ENCODE data around the gene NCS1.

NCS1 gene

DNA sequence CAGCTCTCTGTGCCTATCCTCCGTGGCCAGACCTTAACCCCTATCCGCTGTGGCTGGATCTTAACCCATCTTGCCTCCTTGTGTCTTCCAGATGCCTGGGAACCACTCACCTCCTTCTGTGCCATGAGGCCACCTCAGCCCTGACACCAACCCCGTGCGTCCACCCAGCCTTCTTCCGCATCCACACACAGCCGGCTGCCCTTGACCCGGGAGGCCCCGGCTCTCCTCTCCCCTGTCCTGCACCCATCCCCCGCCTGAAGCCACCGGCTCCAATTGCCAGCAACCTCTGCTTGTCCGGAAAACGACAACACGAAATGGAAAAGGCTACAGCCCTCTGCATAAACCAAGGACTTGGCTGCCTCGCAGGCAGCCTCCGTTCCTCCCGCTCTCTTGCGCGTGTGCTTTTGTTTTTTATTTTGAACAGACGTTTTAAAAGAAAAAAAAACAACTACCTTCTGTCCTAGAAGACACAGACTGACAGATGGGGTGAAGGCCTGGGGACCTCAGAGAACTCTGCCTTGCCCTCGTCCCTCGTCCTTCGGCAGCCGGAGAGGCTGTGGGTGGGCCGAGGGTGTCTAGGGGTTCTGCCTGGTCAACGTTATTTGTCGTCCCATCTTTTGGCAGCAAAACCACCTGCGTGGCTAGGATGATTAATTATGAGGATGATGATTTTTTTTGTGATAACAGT lies 60.8 kb downstream of the NCS1 start:
- no peak overlapping the region for H3K4me3 ChIP-seq (ENCODE audit: low read depth in 1 of 5, low read length in 5 of 5)
- H3K4me1 ChIP-seq (ENCODE audit: control insufficient read depth in 5 of 5, insufficient read depth in 5 of 5, low read length in 5 of 5), result peaks cover 0 to 7% (median 4%) of the 10 kb centered on the region in 5 donors
- H3K36me3 ChIP-seq (ENCODE audit: control insufficient read depth in 5 of 5, insufficient read depth in 5 of 5, low read length in 5 of 5), result no peaks in the 10 kb centered on the region
- peaks cover 0 to 2% (median 0%) of the 10 kb centered on the region in 5 donors for H3K27me3 ChIP-seq (ENCODE audit: control insufficient read depth in 5 of 5, insufficient read depth in 4 of 5, low read length in 5 of 5)
- peaks cover 0 to 6% (median 3%) of the 10 kb centered on the region in 5 donors for H3K9me3 ChIP-seq (ENCODE audit: control insufficient read depth in 5 of 5, low read length in 5 of 5)
- no peak overlapping the region for H3K27ac ChIP-seq (ENCODE audit: low read depth, low read length)
- no peak overlapping the region for H3K9ac ChIP-seq (ENCODE audit: low read length in 5 of 5)

DNA sequence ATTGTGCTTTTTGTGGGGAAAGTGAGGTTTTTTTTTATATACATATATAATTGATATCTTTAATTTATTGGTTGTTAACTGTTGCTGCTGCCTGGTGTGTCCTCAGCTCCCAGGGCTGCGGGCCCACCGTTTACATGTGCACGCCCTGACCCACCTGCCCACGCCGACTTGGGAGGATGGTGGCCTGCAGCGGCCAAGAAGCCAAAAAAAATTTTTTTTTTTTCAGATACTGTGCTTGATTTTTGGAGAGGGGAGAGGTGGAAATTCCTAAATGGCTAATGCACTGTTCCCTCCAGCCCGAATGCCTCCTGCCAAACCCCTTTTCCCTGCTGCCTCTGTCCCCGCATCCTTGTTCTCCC lies 61.4 kb downstream of the NCS1 start:
- no peaks in the 10 kb centered on the region for H3K36me3 ChIP-seq (ENCODE audit: control insufficient read depth in 5 of 5, insufficient read depth in 5 of 5, low read length in 5 of 5)
- H3K27me3 ChIP-seq (ENCODE audit: control insufficient read depth in 5 of 5, insufficient read depth in 4 of 5, low read length in 5 of 5), result peaks cover 0 to 2% (median 0%) of the 10 kb centered on the region in 5 donors
- H3K27ac ChIP-seq (ENCODE audit: low read depth, low read length), result no peak overlapping the region
- H3K4me3 ChIP-seq (ENCODE audit: low read depth in 1 of 5, low read length in 5 of 5), result no peak overlapping the region
- peaks cover 0 to 7% (median 4%) of the 10 kb centered on the region in 5 donors for H3K4me1 ChIP-seq (ENCODE audit: control insufficient read depth in 5 of 5, insufficient read depth in 5 of 5, low read length in 5 of 5)
- peaks cover 0 to under 1% (median 0%) of the 10 kb centered on the region in 5 donors for H3K9me3 ChIP-seq (ENCODE audit: control insufficient read depth in 5 of 5, low read length in 5 of 5)
- no peak overlapping the region for H3K9ac ChIP-seq (ENCODE audit: low read length in 5 of 5)

DNA sequence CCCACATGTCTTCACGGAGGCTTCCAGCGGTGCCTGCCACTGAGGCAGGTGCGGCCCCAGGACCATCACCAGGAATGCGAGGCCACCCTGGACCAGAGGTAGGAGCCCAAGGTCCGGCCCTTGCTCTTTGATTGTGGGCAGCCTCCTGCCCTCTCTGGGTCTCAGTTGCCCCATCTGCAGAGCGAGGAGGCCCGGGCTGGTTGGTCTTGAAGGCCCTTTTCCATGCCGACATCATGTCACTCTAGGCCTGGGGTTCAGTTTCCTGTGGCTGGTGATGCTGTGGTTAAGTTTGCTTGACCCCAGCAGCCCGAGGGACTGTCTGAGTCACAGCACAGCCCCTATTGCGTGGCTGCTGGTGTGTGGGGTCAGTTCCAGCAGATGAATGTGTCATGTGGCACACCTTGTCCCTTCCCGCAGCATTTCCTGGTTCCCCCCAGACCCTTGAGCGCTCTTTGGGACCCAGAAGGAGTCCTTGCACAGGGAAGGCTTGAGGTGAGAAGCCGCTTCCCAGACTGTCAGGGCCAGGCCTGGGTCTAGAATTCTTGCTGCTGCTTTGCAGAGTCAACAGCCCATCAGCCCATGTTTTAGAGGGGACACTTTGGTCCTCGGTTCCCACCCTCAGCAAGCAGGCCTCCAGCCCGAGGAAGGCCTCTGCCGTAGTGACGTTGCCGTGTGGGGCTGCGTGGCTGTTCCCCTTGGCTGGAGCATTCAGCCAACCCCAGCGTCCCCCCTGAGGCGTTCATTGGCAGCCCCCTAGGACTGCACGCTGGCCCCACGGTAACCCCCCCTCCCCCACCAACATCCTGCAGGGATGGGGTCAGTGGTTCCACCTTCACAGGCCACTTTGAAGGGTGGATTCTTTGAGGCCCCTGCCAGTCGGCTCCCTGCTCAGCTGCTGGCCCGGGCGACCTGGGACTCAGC lies 62.4 kb downstream of the NCS1 start:
- Histone ChIP-seq H3K27me3 (ENCODE audit: control insufficient read depth in 5 of 5, insufficient read depth in 4 of 5, low read length in 5 of 5) (peaks cover 0 to 2% (median 0%) of the 10 kb centered on the region in 5 donors), H3K9ac (ENCODE audit: low read length in 5 of 5) (no peak overlapping the region), H3K27ac (ENCODE audit: low read depth, low read length) (no peak overlapping the region), H3K4me1 (ENCODE audit: control insufficient read depth in 5 of 5, insufficient read depth in 5 of 5, low read length in 5 of 5) (peaks cover 0 to 7% (median 4%) of the 10 kb centered on the region in 5 donors), H3K36me3 (ENCODE audit: control insufficient read depth in 5 of 5, insufficient read depth in 5 of 5, low read length in 5 of 5) (no peaks in the 10 kb centered on the region), H3K9me3 (ENCODE audit: control insufficient read depth in 5 of 5, low read length in 5 of 5) (no peaks in the 10 kb centered on the region), H3K4me3 (ENCODE audit: low read depth in 1 of 5, low read length in 5 of 5) (no peak overlapping the region)

DNA sequence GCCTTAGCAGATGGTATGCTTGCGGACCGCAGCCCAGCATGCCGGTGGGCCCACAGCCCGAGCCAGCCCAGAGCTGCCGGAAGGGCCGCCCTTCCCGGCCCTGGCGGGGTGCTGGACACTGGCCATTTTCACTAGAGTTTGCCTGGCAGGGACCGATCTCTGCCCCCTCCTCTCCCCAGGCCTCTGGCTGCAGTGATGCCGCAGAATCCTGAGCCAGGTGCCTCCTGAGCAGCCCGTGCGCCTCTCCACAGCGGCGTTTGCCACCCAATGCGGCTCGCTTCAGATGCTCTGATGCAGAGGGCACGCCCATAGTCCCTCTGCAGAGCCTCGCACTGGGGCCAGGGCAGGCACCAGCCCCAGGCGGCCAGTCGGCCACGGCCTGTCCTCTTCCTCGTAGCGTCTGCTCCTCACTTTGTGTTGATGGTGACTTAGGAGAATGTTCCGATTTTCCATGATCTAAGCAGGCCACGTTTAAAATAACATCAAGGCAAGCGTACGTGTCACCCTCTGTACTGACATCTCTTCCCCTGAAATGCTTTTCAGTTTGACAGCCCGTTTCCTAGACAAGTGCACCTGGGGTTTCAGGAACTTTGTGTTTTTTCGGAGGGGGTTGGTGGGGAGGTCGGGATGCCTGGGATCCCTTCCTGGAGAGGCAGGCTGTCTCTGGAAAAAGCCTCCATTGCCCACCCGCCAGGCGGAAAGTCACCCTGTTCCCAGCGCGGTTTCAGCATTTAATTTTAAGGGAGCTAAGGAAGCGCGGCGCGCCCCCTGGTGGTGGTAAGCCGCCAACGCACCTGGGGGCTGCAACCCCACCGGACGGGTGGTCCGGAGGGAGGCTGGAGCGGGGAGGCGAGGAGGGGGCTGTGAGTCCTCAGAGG lies 63.6 kb downstream of the NCS1 start:
- H3K27ac ChIP-seq (ENCODE audit: low read depth, low read length), result no peak overlapping the region
- peaks cover 0 to 7% (median 4%) of the 10 kb centered on the region in 5 donors for H3K4me1 ChIP-seq (ENCODE audit: control insufficient read depth in 5 of 5, insufficient read depth in 5 of 5, low read length in 5 of 5)
- no peaks in the 10 kb centered on the region for H3K9me3 ChIP-seq (ENCODE audit: control insufficient read depth in 5 of 5, low read length in 5 of 5)
- H3K36me3 ChIP-seq (ENCODE audit: control insufficient read depth in 5 of 5, insufficient read depth in 5 of 5, low read length in 5 of 5), result no peaks in the 10 kb centered on the region
- no peak overlapping the region for H3K9ac ChIP-seq (ENCODE audit: low read length in 5 of 5)
- H3K27me3 ChIP-seq (ENCODE audit: control insufficient read depth in 5 of 5, insufficient read depth in 4 of 5, low read length in 5 of 5), result peaks cover 0 to 2% (median 0%) of the 10 kb centered on the region in 5 donors
- H3K4me3 ChIP-seq (ENCODE audit: low read depth in 1 of 5, low read length in 5 of 5), result peak overlapping the region in 1 of 5 donors; percentile 11

DNA sequence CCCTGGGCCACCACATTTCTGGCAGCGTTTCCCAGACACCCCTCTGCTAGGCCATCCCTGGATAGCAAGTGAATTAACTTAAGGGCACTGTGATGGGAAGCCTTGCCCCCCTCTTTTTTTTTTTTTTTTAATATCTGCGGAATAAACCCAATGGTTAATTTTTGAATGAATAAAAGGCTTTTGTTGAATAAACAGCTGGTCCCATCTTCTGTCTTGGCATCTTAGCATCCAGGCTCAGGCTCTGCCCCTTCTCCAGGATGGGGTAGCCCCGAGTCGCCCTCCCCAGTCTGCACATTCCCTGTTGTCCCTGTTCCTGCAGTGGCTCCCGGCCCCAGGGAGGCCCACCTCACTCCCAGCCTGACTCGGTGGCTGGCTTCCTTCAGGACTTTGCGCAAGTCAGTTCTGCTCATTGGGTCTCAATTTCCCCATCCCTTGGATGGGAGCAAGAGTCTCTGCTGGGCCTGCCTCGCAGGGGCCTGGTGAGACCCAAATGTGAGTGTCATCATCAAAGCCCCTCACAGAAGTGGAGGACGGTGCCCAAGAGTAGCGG lies 64.3 kb downstream of the NCS1 start:
- no peak overlapping the region for H3K27ac ChIP-seq (ENCODE audit: low read depth, low read length)
- no peaks in the 10 kb centered on the region for H3K9me3 ChIP-seq (ENCODE audit: control insufficient read depth in 5 of 5, low read length in 5 of 5)
- H3K36me3 ChIP-seq (ENCODE audit: control insufficient read depth in 5 of 5, insufficient read depth in 5 of 5, low read length in 5 of 5), result no peaks in the 10 kb centered on the region
- H3K4me1 ChIP-seq (ENCODE audit: control insufficient read depth in 5 of 5, insufficient read depth in 5 of 5, low read length in 5 of 5), result peaks cover 0 to 7% (median 4%) of the 10 kb centered on the region in 5 donors
- peaks cover 0 to 2% (median 0%) of the 10 kb centered on the region in 5 donors for H3K27me3 ChIP-seq (ENCODE audit: control insufficient read depth in 5 of 5, insufficient read depth in 4 of 5, low read length in 5 of 5)
- no peak overlapping the region for H3K9ac ChIP-seq (ENCODE audit: low read length in 5 of 5)
- H3K4me3 ChIP-seq (ENCODE audit: low read depth in 1 of 5, low read length in 5 of 5), result no peak overlapping the region

DNA sequence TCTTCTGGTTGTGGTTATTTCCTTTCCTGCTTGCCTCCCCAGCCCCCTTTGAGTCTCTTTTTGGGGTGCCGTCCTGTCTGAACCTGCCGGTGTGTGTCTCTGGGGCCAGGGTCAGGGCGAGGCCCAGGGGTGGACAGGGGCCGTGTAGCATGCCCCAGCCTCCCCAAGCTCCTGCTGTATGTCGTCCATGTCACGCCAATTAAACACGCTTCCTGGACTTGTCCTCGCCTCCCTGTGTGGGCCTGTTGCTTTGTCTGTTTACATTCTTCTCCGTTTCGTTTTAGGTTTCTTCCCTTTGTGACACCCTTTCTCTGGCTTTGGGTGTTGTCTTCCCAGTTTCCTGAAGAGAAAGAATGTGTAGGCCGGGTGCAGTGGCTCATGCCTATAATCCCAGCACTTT lies 64.9 kb downstream of the NCS1 start:
- Histone ChIP-seq H3K4me3 (ENCODE audit: low read depth in 1 of 5, low read length in 5 of 5) (no peak overlapping the region), H3K9ac (ENCODE audit: low read length in 5 of 5) (no peak overlapping the region), H3K36me3 (ENCODE audit: control insufficient read depth in 5 of 5, insufficient read depth in 5 of 5, low read length in 5 of 5) (no peaks in the 10 kb centered on the region), H3K4me1 (ENCODE audit: control insufficient read depth in 5 of 5, insufficient read depth in 5 of 5, low read length in 5 of 5) (peaks cover 0 to 7% (median 4%) of the 10 kb centered on the region in 5 donors), H3K9me3 (ENCODE audit: control insufficient read depth in 5 of 5, low read length in 5 of 5) (no peaks in the 10 kb centered on the region), H3K27me3 (ENCODE audit: control insufficient read depth in 5 of 5, insufficient read depth in 4 of 5, low read length in 5 of 5) (peaks cover 0 to 2% (median 0%) of the 10 kb centered on the region in 5 donors), H3K27ac (ENCODE audit: low read depth, low read length) (no peak overlapping the region)

DNA sequence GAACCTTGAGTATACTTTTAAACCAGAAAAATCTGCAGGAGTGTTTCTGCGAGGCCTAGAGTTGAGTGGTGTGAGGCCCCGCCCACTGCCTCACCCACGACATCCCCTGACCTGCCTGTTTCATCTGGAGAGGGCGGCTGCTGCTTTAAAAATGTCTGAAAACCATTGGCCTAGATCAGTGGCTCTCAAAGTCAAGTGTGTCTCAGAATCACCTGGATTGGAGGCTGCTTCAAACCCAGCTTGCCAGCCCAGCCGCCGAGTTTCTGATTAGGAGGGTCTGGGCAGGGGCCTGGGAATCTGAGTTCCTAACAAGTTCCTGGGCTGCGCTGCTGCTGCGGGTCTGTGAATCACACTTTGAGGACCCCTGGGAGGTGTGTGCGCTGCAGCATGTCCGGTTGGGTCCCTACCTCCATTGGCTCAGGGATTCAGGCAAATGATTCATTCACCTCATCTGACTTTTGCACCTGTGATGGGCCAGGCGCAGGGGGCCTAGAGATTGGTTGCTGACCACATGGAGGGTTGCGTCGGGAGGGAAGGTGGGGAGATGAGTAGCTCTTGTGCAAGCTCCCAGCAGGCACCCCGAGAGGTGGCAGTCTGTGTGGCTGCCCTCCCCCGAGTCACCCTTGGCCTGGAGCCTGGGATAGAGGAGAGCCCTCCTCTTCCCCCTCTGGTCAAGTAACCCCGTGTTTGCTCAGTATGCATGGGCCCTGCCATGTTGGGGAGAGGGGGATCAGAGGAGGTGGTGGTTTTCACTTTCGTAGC lies 65.7 kb downstream of the NCS1 start:
- no peaks in the 10 kb centered on the region for H3K9me3 ChIP-seq (ENCODE audit: control insufficient read depth in 5 of 5, low read length in 5 of 5)
- no peak overlapping the region for H3K9ac ChIP-seq (ENCODE audit: low read length in 5 of 5)
- H3K4me1 ChIP-seq (ENCODE audit: control insufficient read depth in 5 of 5, insufficient read depth in 5 of 5, low read length in 5 of 5), result peaks cover 0 to 10% (median 5%) of the 10 kb centered on the region in 5 donors
- no peak overlapping the region for H3K4me3 ChIP-seq (ENCODE audit: low read depth in 1 of 5, low read length in 5 of 5)
- peaks cover 0 to 4% (median 0%) of the 10 kb centered on the region in 5 donors for H3K27me3 ChIP-seq (ENCODE audit: control insufficient read depth in 5 of 5, insufficient read depth in 4 of 5, low read length in 5 of 5)
- H3K36me3 ChIP-seq (ENCODE audit: control insufficient read depth in 5 of 5, insufficient read depth in 5 of 5, low read length in 5 of 5), result no peaks in the 10 kb centered on the region
- no peak overlapping the region for H3K27ac ChIP-seq (ENCODE audit: low read depth, low read length)

DNA sequence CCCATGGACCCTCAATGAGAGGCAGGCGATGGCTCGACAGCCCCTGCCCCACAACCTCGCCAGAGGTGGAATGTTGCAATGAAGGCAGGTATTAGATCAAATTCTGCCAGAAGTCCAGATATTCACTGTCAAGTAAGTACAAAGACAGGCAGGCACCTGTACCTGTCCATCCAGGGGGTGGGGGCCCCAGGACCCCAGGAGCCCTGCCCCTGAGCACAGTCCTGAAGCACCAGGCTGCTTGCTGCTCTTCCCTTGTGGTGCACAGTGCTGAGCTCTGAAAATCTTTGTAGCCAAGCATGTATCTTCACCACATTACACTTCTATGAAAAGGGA lies 67.1 kb downstream of the NCS1 start:
- no peak overlapping the region for H3K4me3 ChIP-seq (ENCODE audit: low read depth in 1 of 5, low read length in 5 of 5)
- no peaks in the 10 kb centered on the region for H3K36me3 ChIP-seq (ENCODE audit: control insufficient read depth in 5 of 5, insufficient read depth in 5 of 5, low read length in 5 of 5)
- H3K27me3 ChIP-seq (ENCODE audit: control insufficient read depth in 5 of 5, insufficient read depth in 4 of 5, low read length in 5 of 5), result peaks cover 0 to 12% (median 0%) of the 10 kb centered on the region in 5 donors
- H3K9me3 ChIP-seq (ENCODE audit: control insufficient read depth in 5 of 5, low read length in 5 of 5), result no peaks in the 10 kb centered on the region
- no peak overlapping the region for H3K9ac ChIP-seq (ENCODE audit: low read length in 5 of 5)
- peaks cover 0 to 15% (median 10%) of the 10 kb centered on the region in 5 donors for H3K4me1 ChIP-seq (ENCODE audit: control insufficient read depth in 5 of 5, insufficient read depth in 5 of 5, low read length in 5 of 5)
- no peak overlapping the region for H3K27ac ChIP-seq (ENCODE audit: low read depth, low read length)

DNA sequence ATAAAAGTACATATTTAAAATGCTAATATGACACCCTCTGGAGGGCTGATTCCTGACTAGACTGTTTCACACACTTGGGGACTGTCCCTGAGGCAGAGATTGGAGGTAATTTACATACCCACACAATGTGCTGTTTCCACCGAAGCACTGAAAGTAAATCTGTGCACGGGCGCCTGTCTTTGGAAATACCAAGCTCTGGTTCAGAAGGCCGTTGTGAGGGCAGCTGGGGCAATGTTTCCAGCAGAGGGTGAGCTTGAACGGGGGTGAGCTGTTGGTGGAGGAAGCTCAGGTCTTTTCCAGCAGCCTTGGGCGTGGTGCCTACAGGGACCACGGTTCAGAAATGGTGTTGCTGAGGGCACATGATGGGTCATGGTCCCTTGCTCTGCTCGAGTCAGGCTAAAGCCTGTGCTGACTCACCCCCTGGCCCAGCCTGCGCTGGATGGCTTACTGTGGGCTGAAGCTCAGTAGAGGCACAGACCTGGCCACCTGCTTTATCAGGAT lies 67.6 kb downstream of the NCS1 start:
- no peaks in the 10 kb centered on the region for H3K9me3 ChIP-seq (ENCODE audit: control insufficient read depth in 5 of 5, low read length in 5 of 5)
- no peak overlapping the region for H3K4me3 ChIP-seq (ENCODE audit: low read depth in 1 of 5, low read length in 5 of 5)
- H3K9ac ChIP-seq (ENCODE audit: low read length in 5 of 5), result no peak overlapping the region
- peaks cover 0 to 15% (median 10%) of the 10 kb centered on the region in 5 donors for H3K4me1 ChIP-seq (ENCODE audit: control insufficient read depth in 5 of 5, insufficient read depth in 5 of 5, low read length in 5 of 5)
- no peak overlapping the region for H3K27ac ChIP-seq (ENCODE audit: low read depth, low read length)
- H3K27me3 ChIP-seq (ENCODE audit: control insufficient read depth in 5 of 5, insufficient read depth in 4 of 5, low read length in 5 of 5), result peaks cover 0 to 12% (median 0%) of the 10 kb centered on the region in 5 donors
- H3K36me3 ChIP-seq (ENCODE audit: control insufficient read depth in 5 of 5, insufficient read depth in 5 of 5, low read length in 5 of 5), result no peaks in the 10 kb centered on the region
